NOMO-1 (cell line): ENCODE data around the gene NAT10.
"Not testable (repeated sequence)": the region's sequence is repeated elsewhere in the genome, so short reads cannot be mapped to it uniquely, and the experiment has no call there.

Experiments
- DNase-seq, 2 experiments: peaks; one replicate each; lab custom pipeline; 2025; ENCODE audit not compliant: unreplicated experiment in 2 of 2; lab: John Stamatoyannopoulos, UW

NAT10 gene

GRCh38 chr11:34166806-34167740 lies 61.6 kb downstream of the NAT10 start:
- no peak for DNase-seq

- no peak for DNase-seq
These were observed 62.5 kb downstream of the NAT10 start for GRCh38 chr11:34167961-34168360.

GRCh38 chr11:34168642-34169420 lies 63.4 kb downstream of the NAT10 start:
- no peak for DNase-seq

GRCh38 chr11:34169686-34170085 lies 64.3 kb downstream of the NAT10 start:
- DNase-seq, result no peak

GRCh38 chr11:34173050-34173449 lies 67.6 kb downstream of the NAT10 start:
- DNase-seq, result no peak

- DNase-seq, result peak; percentile 74 to 79
These were observed 69.1 kb downstream of the NAT10 start for GRCh38 chr11:34174412-34175041.

GRCh38 chr11:34175284-34176019 lies 70.0 kb downstream of the NAT10 start:
- no peak for DNase-seq

GRCh38 chr11:34176751-34177209 lies 71.4 kb downstream of the NAT10 start:
- DNase-seq, result no peak

- DNase-seq, result no peak
These were observed 72.9 kb downstream of the NAT10 start for GRCh38 chr11:34178209-34178821.

- DNase-seq, result no peak
These were observed 73.7 kb downstream of the NAT10 start for GRCh38 chr11:34179026-34179675.

GRCh38 chr11:34180040-34180813 lies 74.8 kb downstream of the NAT10 start:
- no peak for DNase-seq

GRCh38 chr11:34180814-34181165 lies 75.4 kb downstream of the NAT10 start:
- DNase-seq, result not testable (repeated sequence)

- DNase-seq, result no peak
These were observed 75.8 kb downstream of the NAT10 start for GRCh38 chr11:34181251-34181650.

GRCh38 chr11:34181856-34182405 lies 76.5 kb downstream of the NAT10 start:
- no peak for DNase-seq

- DNase-seq, result no peak
These were observed 77.0 kb downstream of the NAT10 start for GRCh38 chr11:34182425-34182824.

- no peak for DNase-seq
These were observed 77.7 kb downstream of the NAT10 start for GRCh38 chr11:34182921-34183685.

GRCh38 chr11:34183848-34184391 lies 78.5 kb downstream of the NAT10 start:
- no peak for DNase-seq
